ENCODE measurements around the gene ATOSB.
"Not testable (repeated sequence)": the region's sequence is repeated elsewhere in the genome, so short reads cannot be mapped to it uniquely, and the experiment has no call there.

The ATOSB gene, protein sequence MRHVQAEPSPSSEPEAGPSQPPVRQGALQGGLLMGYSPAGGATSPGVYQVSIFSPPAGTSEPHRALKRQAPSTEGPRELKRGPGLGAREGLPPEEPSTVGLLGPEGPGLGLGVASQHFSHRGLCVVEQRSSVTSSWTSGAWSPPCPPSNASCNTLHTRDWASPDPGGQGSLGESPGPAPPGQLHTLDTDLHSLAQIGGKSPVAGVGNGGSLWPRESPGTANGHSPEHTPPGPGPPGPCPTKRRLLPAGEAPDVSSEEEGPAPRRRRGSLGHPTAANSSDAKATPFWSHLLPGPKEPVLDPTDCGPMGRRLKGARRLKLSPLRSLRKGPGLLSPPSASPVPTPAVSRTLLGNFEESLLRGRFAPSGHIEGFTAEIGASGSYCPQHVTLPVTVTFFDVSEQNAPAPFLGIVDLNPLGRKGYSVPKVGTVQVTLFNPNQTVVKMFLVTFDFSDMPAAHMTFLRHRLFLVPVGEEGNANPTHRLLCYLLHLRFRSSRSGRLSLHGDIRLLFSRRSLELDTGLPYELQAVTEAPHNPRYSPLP

DNA sequence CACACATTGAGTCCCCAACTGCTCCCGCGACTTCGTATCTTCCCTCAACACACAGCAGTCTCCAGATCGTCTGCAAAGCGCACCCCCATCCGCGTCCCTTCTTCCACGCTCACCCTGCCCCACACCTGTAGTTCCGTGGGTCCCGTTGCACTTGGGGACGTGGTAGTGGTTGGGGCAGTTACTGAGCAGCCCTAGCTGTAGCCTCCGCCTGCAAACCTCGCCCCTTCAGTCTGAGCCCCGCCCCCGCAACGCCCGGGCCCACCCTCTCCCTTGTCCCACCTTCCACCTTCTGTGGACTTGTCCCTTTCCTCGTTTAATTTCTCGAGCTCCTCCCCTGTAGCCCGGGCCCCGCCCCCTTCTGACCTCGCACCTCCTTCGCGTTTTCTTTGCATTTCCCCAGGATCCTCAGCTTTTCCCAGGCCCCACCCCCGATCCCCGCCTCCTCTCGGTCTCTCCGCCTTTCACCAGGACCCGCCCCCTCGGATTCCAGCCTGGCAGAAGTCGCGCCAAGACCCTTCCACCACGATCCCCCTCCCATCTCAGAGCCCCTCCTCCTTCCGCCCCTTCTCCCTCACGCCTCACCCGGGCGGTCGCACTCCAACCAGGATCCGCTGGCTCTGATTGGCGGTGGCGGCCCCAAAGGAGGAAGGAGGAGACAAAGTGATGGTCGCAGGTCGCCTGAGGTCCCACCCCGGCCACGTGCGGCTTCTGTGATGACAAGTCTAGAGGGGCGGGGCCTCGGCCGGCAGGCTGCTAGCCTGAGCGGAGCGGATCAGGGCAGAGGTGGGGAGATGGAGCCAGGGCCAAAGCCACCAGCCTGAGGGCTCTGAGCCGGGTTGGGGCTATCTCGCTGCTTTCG, at the start of gene ATOSB:
Gene ATOSB, minus strand, starts transcription at position 183 of the 859 bp plus-strand sequence. CDS start 7,588 bp downstream, outside the sequence.
- DNase-seq, result peak; percentile 96

DNA sequence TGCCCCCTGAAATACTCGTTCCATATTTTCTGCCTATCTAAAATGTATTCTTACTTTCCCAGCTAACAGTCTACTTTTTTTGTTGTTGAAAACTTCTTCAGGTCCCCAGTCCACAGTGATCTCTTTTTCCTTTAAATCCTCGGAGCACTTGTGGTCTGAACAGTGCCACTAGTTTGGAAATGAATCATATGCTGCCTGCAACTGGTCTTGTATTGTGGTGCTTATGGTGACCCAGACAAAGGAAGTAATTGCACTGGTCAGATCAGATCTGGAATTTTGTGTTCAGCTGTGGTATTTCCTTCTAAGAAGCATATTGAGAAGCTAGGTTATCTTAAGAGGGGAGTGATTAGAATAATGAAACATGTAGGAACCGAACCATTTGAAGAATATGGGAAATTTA, 49.0 kb upstream of the ATOSB start:
- no peak for DNase-seq

DNA sequence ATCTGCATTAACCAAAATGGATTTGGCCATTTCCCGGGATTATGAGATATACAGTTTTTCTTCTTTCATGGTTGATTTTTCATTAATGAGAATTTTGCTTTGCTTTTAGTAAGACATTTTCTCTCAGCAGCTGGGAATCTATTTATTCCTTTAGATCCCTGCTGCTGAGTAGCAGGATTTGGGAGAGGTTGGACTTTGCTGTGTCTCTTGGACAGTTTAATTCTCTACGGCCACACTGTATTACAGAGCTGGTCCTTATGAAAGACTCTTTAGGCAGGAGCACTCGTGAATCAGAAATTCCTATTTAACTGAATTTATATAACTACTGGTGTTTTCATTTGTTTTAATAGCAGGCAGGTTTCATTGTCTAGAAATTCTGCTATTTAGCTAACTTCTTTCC, 47.8 kb upstream of the ATOSB start:
- no peak for DNase-seq

DNA sequence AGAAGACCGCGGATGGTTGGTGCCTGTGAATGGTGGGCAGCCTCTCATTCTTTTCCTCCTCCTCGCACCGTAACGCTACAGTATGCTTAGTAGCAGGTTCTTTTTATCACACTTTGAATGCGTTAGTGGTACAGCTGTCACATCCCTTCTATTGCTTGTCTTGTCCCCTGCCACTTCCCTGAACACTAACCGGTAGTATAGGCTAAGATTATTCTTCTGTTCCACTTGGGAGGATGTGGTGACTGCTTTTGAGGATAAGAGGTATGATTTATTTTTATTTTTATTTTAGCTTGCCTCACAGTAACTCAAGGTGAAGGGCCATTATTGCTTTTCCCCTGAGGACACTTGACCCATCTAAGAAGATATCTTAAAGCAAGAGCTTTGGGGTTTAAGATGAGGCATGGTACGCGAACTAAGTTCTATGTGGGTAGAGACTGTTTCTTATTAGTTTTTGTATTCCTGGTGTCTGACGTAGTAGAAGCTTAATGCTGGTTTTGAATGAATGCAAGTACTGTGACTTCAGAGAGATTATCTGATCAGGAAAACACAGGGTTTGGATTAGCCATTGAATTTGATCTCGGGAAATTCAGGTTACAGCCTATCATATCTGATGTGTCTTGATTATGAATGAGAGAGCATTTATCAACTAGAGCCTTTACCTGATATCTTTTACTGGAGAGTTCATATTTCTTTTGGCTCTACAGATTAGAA, 47.1 kb upstream of the ATOSB start:
- DNase-seq, result no peak

GRCh38 chr9:35161713-35162604, 46.3 kb upstream of the ATOSB start, which contains the start of gene UNC13B:
UNC13B (plus strand) TSS chr9:35162009; CDS start chr9:35162284, 275 bp downstream.
- peak; percentile 82 for DNase-seq

DNA sequence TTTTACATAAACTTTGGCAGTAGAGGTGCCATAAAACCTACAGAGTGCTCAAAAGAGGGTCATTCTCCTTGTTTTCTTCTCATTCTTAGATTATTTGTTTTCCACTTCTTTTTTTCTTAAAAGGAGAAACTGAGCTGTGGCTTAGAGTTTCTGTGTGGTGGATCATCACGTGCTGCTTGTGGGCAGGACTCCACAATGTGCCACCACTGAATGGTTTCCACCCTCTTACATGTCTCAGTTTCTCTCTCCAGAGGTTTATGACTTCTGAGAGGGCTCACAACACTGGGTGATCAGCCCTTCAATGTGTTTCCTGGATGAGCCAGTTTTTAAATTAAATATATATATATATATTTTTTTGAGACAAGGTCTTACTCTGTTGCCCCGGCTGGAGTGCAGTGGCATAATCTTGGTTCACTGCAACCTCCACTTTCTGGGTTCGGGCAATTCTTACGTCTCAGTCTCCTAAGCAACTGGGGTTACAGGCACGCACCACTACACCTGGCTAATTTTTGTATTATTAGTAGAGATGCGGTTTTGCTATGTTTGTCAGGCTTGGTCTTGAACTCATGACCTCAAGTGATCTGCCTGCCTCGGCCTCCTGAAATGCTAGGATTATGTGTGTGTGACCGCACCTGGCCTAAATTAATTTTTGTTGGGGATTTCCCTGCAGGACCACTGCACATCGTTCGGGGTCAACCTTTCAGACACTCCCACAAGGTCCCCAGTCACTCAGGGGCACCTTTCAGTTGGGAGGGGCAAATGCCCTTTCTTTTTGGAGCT, 43.0 kb upstream of the ATOSB start:
- no peak for DNase-seq

GRCh38 chr9:35157836-35158235, 42.2 kb upstream of the ATOSB start:
- not testable (repeated sequence) for DNase-seq

DNA sequence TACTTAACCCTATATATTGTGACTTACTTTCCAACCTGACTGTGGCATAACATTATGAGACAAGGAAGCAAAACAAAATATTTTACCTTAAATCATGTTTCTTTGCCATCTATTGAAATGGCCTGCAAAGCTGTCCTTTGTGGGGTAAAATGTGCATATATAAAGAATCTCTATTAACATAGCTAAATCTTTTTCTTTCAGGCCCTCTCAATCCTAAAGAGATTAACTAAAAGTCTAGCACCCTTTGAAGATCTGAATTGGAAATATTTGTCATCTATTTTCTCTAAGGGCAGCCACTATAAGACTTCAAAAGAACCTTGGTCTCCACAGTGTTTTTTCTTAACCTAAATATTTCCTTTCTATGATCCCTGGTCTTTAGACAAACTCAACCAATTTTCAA, 41.1 kb upstream of the ATOSB start:
- DNase-seq, result no peak

GRCh38 chr9:35152926-35153325, 37.3 kb upstream of the ATOSB start:
- DNase-seq, result no peak

DNA sequence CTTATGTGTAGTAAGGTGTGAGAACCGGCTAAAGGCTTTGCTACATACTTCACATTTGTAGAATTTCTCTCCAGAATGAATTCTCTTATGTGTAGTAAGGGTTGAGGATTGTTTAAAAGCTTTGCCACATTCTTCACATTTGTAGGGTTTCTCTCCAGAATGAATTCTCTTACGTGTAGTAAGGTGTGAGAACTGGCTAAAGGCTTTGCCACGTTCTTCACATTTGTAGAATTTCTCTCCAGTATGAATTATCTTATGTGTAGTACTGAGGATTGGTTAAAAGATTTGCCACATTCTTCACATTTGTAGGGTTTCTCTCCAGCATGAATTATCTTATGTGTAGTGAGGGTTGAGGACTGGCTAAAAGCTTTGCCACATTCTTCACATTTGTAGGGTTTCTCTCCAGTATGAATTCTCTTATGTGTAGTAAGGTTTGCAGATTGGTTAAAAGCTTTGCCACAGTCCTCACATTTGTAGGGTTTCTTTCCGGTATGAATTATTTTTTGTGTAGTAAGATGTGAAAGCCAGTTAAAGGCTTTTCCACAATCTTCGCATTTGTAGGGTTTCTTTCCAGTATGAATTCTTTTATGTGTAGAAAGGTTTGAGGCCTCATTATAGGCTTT, 32.4 kb upstream of the ATOSB start:
- DNase-seq, result not testable (repeated sequence)

DNA sequence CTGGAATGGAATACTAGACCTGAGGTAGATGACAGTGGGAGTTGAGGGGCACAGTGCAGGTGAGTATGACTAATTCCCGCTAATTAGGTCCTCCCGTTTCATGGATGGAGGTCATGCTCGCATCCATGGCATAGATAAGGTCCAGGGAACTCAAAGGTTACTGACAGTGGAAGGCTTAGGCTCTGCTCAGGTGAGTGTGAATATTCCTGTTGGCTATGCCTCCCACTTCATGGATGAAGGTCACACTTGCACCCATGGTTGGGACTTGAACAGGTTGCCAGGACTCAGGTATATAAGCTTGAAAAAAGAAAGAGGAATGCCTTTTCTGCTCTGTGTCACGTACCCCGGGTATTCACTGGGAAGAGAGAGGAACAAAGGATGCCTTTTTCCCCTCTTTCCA, 26.4 kb upstream of the ATOSB start:
- DNase-seq, result no peak

- no peak for DNase-seq
Observed at GRCh38 chr9:35140093-35140492, 24.4 kb upstream of the ATOSB start.

DNA sequence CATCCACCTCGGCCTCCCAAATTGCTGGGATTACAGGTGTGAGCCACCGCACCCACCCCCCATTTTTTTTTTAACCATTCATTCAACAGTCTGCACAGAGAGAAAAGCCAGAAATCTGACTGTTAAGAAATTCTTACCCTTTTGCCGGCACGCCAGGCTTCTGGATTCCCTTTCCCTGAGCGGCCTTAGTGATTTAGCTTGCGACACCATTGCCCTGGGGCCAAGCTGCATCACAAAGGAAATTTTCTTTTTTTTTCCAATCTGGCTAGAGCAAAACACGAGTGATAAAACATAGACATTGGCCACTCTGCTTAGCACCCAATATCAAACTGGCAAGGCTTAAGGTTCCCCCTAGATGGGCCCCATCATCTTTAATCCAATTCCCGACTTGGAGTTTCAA, 21.2 kb upstream of the ATOSB start:
- no peak for DNase-seq

- no peak for DNase-seq
Observed at GRCh38 chr9:35135988-35136387, 20.3 kb upstream of the ATOSB start.

DNA sequence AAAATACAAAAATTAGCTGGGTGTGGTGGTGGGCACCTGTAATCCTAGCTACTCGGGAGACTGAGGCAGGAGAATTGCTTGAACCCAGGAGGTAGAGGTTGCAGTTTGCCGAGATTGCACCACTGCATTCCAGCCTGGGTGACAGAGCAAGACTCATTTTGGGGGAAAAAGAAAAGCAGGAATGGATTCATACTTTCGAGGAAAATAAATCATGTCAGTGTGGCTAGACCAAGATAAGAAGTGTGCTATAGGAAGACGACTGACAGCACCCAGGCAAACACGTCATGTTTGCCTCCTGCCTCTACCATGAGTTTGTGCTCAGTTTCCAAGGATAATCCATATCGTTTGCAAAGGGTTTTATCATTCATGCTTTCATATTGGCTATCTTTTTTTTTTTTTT, 19.3 kb upstream of the ATOSB start:
- no peak for DNase-seq

DNA sequence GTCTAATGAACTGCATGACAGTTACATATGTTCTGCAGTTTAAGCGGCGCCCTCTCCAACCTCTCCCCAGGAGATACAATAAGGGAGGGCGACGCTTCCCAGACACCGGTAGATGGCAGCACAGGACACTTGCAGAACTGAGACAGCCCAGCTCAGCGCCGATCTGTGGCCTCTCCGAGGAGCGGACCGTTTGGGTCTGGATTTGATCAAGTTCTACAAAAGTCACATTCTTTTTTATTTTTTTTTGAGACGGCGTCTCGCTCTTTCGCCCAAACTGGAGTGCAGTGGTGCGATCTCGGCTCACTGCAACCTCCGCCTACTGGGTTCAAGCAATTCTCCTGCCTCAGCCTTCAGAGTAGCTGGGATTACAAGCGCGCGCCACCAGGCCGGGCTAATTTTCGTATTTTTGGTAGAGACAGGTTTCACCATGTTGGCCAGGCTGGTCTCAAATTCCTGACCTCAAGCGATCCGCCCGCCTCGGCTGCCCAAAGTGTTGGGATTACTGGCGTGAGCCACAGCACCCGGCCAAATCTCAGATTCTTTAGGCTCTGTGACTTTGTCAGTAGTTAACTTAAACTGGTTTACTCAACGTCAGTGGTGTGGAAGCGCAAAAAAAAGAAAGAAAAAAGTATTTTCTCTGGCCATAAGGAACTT, 1.4 kb upstream of the ATOSB start:
- DNase-seq, result peak; percentile 90

DNA sequence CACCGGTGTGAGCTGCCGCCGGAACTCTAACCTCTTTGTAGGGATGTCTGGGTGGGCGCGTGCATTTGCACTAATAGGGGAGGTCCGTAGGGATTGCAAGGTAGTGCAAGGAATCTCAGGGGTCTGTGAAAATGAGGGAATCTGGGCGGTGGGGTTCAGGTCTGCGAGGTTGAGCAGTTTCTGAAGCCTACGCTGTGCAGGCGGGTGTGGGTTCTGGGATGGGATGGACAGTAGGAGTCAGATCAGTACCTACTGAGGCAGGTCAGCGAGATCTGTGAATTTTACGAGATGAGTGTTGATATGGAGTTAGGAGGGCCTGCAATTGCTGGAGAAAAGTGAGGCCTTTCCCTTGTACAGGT, 856 bp upstream of the ATOSB start:
- no peak for DNase-seq

DNA sequence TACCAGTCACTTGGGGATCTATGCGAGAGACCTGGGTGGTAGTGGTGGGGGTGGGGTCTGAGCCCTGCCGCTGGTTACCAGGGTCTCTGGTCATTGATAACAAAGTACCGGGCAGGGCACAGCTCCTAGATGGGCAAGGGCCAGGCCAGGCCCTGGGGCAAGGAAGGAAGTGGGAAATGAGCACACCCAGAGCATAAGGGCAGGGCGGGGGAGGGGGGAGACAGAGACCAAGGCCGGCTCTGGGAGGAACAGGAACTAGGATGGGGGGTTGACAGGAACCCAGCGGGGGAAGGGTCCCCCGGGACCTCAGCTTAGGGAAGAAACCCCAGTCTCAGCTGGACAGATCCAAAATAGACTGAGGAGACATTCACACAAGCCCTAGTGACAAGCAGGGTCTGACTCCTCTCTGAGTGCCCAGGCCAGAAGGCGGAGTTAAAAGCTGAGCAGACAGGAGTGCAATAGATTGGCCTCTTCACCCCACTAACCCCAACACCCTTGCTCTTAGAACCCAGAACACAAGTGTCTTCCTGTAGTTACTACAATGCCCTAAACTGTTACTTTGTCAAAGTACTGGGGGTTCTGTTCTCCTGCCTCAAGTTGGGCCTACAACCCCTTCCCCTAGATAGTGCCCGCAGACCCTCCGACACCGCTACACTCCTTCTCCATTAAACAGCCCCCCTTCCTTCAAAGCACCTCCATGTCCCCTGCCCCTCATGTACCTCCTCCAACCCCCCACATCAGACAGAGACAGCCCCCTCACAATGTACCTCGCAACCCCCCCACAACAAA, 628 bp downstream of the ATOSB start:
- peak; percentile 55 for DNase-seq
